OCI-LY1 (cell line): ENCODE measurements around the gene CEP85L.

Experiments
- H2AFZ ChIP-seq: fragments of 200-600 bp; sonication (generic), shearing (Covaris generic); 2 replicates; pipeline ENCODE4 v1.6.0; 2014; ENCODE audit warnings: antibody characterized with exemption, mild to moderate bottlenecking, low read length
- H3F3A ChIP-seq: fragments of 200-600 bp; sonication (generic), shearing (Covaris generic); 2 replicates; pipeline ENCODE4 v1.6.0; 2014; ENCODE audit warnings: mild to moderate bottlenecking, antibody characterized with exemption, low read length, moderate library complexity; ENCODE audit not compliant: insufficient read depth
- H3K27ac ChIP-seq: fragments of 200-600 bp; sonication (generic); 2 replicates; pipeline ENCODE4 v1.5.1; 2014; ENCODE audit warnings: low read length, mixed run types, mild to moderate bottlenecking, low read depth; ENCODE audit not compliant: poor library complexity, severe bottlenecking
- H3K27me3 ChIP-seq: fragments of 200-600 bp; sonication (generic); 2 replicates; pipeline ENCODE4 v1.6.0; 2014; ENCODE audit warnings: antibody characterized with exemption, mild to moderate bottlenecking, low read length, moderate library complexity; ENCODE audit not compliant: insufficient read depth
- H3K36me3 ChIP-seq: fragments of 200-600 bp; sonication (generic); 2 replicates; pipeline ENCODE4 v1.6.1; 2014; ENCODE audit warnings: mild to moderate bottlenecking, antibody characterized with exemption, low read length, moderate library complexity, mixed read lengths; ENCODE audit not compliant: insufficient read depth
- H3K4me1 ChIP-seq: fragments of 200-600 bp; sonication (generic); 2 replicates; pipeline ENCODE4 v1.5.1; 2014; ENCODE audit warnings: mild to moderate bottlenecking, low read length, moderate library complexity; ENCODE audit not compliant: insufficient read depth, severe bottlenecking
- H3K4me2 ChIP-seq: fragments of 200-600 bp; sonication (generic), shearing (Covaris generic); 2 replicates; pipeline ENCODE4 v1.6.1; 2014; ENCODE audit warnings: low read length
- H3K4me3 ChIP-seq: fragments of 200-600 bp; sonication (generic); 2 replicates; pipeline ENCODE4 v1.5.1; 2014; ENCODE audit warnings: low read length, low read depth, mild to moderate bottlenecking, mixed read lengths; ENCODE audit not compliant: poor library complexity, severe bottlenecking
- H3K79me2 ChIP-seq: fragments of 200-600 bp; shearing (Covaris generic); 2 replicates; pipeline ENCODE4 v1.6.1; 2016; ENCODE audit warnings: mixed run types, low read length, mixed read lengths; ENCODE audit not compliant: insufficient read depth
- H3K9ac ChIP-seq: fragments of 200-600 bp; sonication (generic), shearing (Covaris generic); 2 replicates; pipeline ENCODE4 v1.6.1; 2014; ENCODE audit warnings: mild to moderate bottlenecking, low read length, mixed read lengths
- H3K9me2 ChIP-seq: fragments of 200-600 bp; sonication (generic), shearing (Covaris generic); 2 replicates; pipeline ENCODE4 v1.6.1; 2014; ENCODE audit warnings: low read depth, mild to moderate bottlenecking, low read length, mixed read lengths
- H3K9me3 ChIP-seq: fragments of 200-600 bp; shearing (Covaris generic); 2 replicates; pipeline ENCODE4 v1.6.1; 2014; ENCODE audit warnings: low read length, mixed read lengths
- H4K20me1 ChIP-seq: fragments of 200-600 bp; sonication (generic), shearing (Covaris generic); 2 replicates; pipeline ENCODE4 v1.6.0; 2016; ENCODE audit warnings: mild to moderate bottlenecking, low read length; ENCODE audit not compliant: insufficient read depth
- EZH2 ChIP-seq: fragments of 200-600 bp; sonication (generic), shearing (Covaris generic); IDR thresholded peaks from 2 replicates; pipeline ENCODE4 v1.8.0; 2017; ENCODE audit warnings: borderline replicate concordance, mixed run types, mild to moderate bottlenecking, antibody characterized with exemption, low read length, moderate library complexity, mixed read lengths
- TF ChIP-seq, protein P1 (sequence below): fragments of 200-600 bp; sonication (generic), shearing (Covaris generic); IDR thresholded peaks from 2 replicates; pipeline ENCODE4 v1.5.1; 2017; ENCODE audit warnings: mild to moderate bottlenecking, antibody characterized with exemption, low read length, moderate library complexity, mixed read lengths

CEP85L gene

DNA sequence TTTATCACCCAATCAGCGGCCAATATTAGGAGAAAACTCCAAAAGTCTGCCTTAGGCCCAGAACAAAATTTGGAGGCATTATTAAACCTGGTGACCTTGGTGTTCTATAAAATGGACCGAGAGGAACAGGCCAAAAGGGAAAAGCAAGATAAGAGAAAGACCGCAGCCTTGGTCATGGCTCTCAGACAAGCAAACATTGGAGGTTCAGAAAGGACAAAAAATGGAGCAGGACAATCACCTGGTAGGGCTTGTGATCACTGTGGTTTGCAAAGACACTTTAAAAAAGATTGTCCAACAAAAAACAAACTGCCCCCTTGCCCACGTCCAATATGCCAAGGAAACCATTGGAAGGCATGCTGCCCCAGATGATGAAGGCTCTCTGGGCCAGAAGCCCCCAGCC lies 31.2 kb downstream of the CEP85L start:
- Histone ChIP-seq H3K4me3 (no peak overlapping the region), H3K36me3 (no peaks in the 10 kb centered on the region), H3K9me2 (no peaks in the 10 kb centered on the region), H3F3A (no peaks in the 10 kb centered on the region), H3K27me3 (no peaks in the 10 kb centered on the region), H3K4me2 (no peak overlapping the region), H4K20me1 (no peaks in the 10 kb centered on the region), H2AFZ (no peak overlapping the region), H3K79me2 (no peaks in the 10 kb centered on the region), H3K9me3 (no peaks in the 10 kb centered on the region), H3K27ac (no peak overlapping the region), H3K4me1 (no peaks in the 10 kb centered on the region), H3K9ac (no peak overlapping the region)
- TF ChIP-seq, protein P1, sequence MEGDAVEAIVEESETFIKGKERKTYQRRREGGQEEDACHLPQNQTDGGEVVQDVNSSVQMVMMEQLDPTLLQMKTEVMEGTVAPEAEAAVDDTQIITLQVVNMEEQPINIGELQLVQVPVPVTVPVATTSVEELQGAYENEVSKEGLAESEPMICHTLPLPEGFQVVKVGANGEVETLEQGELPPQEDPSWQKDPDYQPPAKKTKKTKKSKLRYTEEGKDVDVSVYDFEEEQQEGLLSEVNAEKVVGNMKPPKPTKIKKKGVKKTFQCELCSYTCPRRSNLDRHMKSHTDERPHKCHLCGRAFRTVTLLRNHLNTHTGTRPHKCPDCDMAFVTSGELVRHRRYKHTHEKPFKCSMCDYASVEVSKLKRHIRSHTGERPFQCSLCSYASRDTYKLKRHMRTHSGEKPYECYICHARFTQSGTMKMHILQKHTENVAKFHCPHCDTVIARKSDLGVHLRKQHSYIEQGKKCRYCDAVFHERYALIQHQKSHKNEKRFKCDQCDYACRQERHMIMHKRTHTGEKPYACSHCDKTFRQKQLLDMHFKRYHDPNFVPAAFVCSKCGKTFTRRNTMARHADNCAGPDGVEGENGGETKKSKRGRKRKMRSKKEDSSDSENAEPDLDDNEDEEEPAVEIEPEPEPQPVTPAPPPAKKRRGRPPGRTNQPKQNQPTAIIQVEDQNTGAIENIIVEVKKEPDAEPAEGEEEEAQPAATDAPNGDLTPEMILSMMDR = no peak
- no peak for TF ChIP-seq EZH2

DNA sequence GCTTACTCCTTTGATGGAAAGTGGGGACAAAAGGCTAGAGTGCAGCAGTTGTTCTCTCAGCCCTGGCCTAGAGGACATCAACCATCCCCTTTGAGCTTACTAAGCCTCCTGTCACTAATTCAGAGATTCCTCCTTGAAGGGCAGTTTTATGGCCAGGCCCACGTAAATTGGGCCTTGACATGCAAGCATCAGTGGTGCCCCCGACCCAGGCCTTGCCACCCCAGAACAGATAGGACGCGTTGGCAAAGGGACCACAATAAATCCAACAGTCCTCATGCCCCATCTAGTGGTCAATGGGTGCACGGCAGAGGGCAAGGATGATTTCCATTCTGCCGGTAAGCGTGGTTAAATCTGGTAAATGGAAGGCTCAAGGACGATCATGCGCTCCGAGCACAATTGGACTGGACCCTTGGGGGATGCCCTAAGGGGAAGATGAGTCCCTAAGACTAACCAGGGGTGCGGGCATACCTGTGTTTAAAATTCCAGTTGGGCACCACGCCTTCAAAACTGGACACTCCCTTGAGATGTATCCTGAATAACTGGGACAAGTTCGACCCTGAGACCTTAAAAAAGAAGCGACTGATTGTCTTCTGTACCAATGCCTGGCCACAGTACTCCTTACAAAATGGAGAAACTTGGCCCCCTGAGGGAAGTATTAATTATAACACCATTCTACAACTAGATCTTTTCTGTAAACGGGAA lies 32.6 kb downstream of the CEP85L start:
- H3K9me3 ChIP-seq = no peaks in the 10 kb centered on the region
- H3F3A ChIP-seq = no peaks in the 10 kb centered on the region
- H3K9ac ChIP-seq = no peak overlapping the region
- no peaks in the 10 kb centered on the region for H3K4me1 ChIP-seq
- no peaks in the 10 kb centered on the region for H3K36me3 ChIP-seq
- TF ChIP-seq, protein P1 = peak; percentile 94
- no peak for TF ChIP-seq EZH2
- no peak overlapping the region for H2AFZ ChIP-seq
- H3K4me2 ChIP-seq = no peak overlapping the region
- H3K27me3 ChIP-seq = no peaks in the 10 kb centered on the region
- no peaks in the 10 kb centered on the region for H3K79me2 ChIP-seq
- no peaks in the 10 kb centered on the region for H4K20me1 ChIP-seq
- H3K9me2 ChIP-seq = no peaks in the 10 kb centered on the region
- H3K4me3 ChIP-seq = no peak overlapping the region
- H3K27ac ChIP-seq = no peak overlapping the region

DNA sequence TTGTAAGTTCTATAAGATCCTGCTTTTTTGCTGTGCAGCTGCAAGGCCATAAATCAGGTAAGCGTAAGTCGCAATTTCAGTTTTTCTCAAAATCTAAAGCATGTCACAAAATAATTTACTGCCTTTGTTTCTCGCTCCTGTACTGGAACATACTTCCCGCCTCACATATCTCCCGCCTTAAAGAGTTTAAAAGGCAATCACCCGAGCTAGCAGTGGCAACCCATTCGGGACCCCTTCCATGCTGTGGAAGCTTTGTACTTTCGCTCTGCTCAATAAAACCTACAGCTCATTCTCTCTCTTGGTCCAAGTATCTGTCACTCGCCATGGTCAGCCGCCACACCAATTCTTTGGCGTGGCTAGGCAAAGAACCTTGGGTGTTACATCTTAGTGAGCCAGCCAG lies 34.0 kb downstream of the CEP85L start:
- Histone ChIP-seq H3K79me2 (no peaks in the 10 kb centered on the region), H3K4me3 (no peak overlapping the region), H3K27ac (no peak overlapping the region), H3K27me3 (no peaks in the 10 kb centered on the region), H2AFZ (no peak overlapping the region), H3K4me2 (no peak overlapping the region), H3K9me3 (no peaks in the 10 kb centered on the region), H4K20me1 (no peaks in the 10 kb centered on the region), H3K36me3 (no peaks in the 10 kb centered on the region), H3K4me1 (no peaks in the 10 kb centered on the region), H3K9me2 (no peaks in the 10 kb centered on the region), H3K9ac (no peak overlapping the region), H3F3A (no peaks in the 10 kb centered on the region)
- TF ChIP-seq EZH2 = no peak
- TF ChIP-seq, protein P1 = no peak
